A673 (cell line): ENCODE results near the gene YKT6. TPM values are rescaled to one million over a fixed set of nuclear protein-coding genes. Genes with fewer than 3 reads are reported as not detected.

ENCODE experiments used
- BruUV-seq: library from RNA; stranded (reverse); fragments of 400-500 nt; replicated peaks from 2 replicates; lab custom pipeline; 2021; lab: Mats Ljungman, UMichigan
- CTCF ChIA-PET: fragments of 300-600 bp; sonication (Branson Sonifier 250); formaldehyde crosslinking; loops from one replicate; lab custom pipeline; 2022; ENCODE audit warnings: antibody characterized with exemption; lab: Charles Lee
- POLR2A ChIA-PET: fragments of 300-600 bp; sonication (Branson Sonifier 250); formaldehyde crosslinking; loops from one replicate; lab custom pipeline; 2022; ENCODE audit warnings: antibody characterized with exemption; ENCODE audit not compliant: low non-redundant PET; lab: Charles Lee
- DNase-seq: peaks from one replicate; pipeline ENCODE4 v3.0.0-alpha.2; 2015; ENCODE audit warnings: low spot score
- H3K27ac ChIP-seq: fragments of 200-600 bp; sonication (generic); 2 replicates; pipeline ENCODE4 v1.5.1; 2016; ENCODE audit warnings: mixed run types, low read depth, mild to moderate bottlenecking, mixed read lengths, antibody characterized with exemption, low read length; ENCODE audit not compliant: poor library complexity, severe bottlenecking
- H3K27me3 ChIP-seq: fragments of 200-600 bp; sonication (generic); replicated peaks from 2 replicates; pipeline ENCODE4 v1.6.1; 2017; ENCODE audit warnings: mixed run types, low read depth, mild to moderate bottlenecking, mixed read lengths, antibody characterized with exemption, low read length; ENCODE audit not compliant: insufficient read depth, poor library complexity
- H3K36me3 ChIP-seq: fragments of 200-600 bp; sonication (generic); 2 replicates; pipeline ENCODE4 v1.6.1; 2016; ENCODE audit warnings: mixed run types, mild to moderate bottlenecking, mixed read lengths, antibody characterized with exemption, low read length; ENCODE audit not compliant: insufficient read depth, poor library complexity, severe bottlenecking
- H3K4me1 ChIP-seq: fragments of 200-600 bp; sonication (generic); 2 replicates; pipeline ENCODE4 v1.6.1; 2017; ENCODE audit warnings: mixed run types, mild to moderate bottlenecking, mixed read lengths, antibody characterized with exemption, low read length; ENCODE audit not compliant: insufficient read depth, poor library complexity, severe bottlenecking
- H3K4me3 ChIP-seq: fragments of 200-600 bp; sonication (generic); 2 replicates; pipeline ENCODE4 v1.5.1; 2016; ENCODE audit warnings: low read depth, mixed run types, mild to moderate bottlenecking, mixed read lengths, low read length; ENCODE audit not compliant: poor library complexity, severe bottlenecking
- H3K9me3 ChIP-seq: fragments of 200-600 bp; sonication (generic); 2 replicates; pipeline ENCODE4 v1.6.1; 2016; ENCODE audit warnings: mixed run types, low read depth, mild to moderate bottlenecking, mixed read lengths, antibody characterized with exemption, low read length; ENCODE audit not compliant: poor library complexity, severe bottlenecking
- EZH2 ChIP-seq: fragments of 200-600 bp; sonication (generic); IDR thresholded peaks from 2 replicates; pipeline ENCODE4 v1.6.1; 2017; ENCODE audit warnings: borderline replicate concordance, low read depth, mild to moderate bottlenecking, mixed read lengths, antibody characterized with exemption, low read length; ENCODE audit not compliant: poor library complexity, severe bottlenecking
- intact Hi-C: fragments of 100-400 bp; cut with micrococcal nuclease; formaldehyde crosslinking; loops from one replicate; pipeline ENCODE4 v1.10.0; 2022; ENCODE audit not compliant: unreplicated experiment
- total RNA-seq: library from RNA; stranded (reverse); gene quantifications from 2 replicates; pipeline ENCODE4 v1.2.3, GENCODE V29; 2021
- TF ChIP-seq, protein P1 (sequence below): fragments of 300-800, 200-600 bp; sonication (generic); conservative IDR thresholded peaks from 2 replicates; pipeline ENCODE4 v1.5.1; 2017; ENCODE audit warnings: low read depth, mild to moderate bottlenecking, antibody characterized with exemption, low read length, moderate library complexity, mixed read lengths

The YKT6 gene
- total RNA-seq, 1 experiment from 2014 or later, result 140 TPM

DNA sequence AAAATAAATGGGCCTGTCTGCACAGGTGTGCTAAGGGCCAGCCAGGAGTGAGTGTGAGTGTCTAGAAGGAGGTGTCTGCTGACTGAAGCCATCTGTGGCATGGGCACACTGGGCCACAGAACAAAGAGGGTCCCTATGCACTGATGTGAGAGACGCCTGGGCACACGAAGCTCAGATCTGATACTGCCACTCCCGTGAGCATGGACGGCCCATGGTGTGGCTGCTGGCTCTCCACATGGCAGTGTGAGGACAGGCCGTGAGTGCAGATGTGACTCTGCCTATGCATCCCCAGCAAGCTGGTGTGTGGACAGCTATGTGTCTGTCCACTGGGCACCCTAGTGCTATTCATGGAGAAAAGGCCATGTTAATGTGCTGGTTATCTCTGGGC lies 46.8 kb upstream of the YKT6 start:
- Histone ChIP-seq H3K27me3 (no peaks in the 10 kb centered on the region), H3K4me3 (no peak overlapping the region), H3K27ac (no peak overlapping the region), H3K36me3 (no peaks in the 10 kb centered on the region), H3K4me1 (no peaks in the 10 kb centered on the region), H3K9me3 (no peaks in the 10 kb centered on the region)
- POLR2A ChIA-PET, result no interaction called here
- CTCF ChIA-PET, result no interaction called here
- intact Hi-C loops, result no loop called here
- DNase-seq, result no peak
- no peak for TF ChIP-seq EZH2
- TF ChIP-seq, protein P1, sequence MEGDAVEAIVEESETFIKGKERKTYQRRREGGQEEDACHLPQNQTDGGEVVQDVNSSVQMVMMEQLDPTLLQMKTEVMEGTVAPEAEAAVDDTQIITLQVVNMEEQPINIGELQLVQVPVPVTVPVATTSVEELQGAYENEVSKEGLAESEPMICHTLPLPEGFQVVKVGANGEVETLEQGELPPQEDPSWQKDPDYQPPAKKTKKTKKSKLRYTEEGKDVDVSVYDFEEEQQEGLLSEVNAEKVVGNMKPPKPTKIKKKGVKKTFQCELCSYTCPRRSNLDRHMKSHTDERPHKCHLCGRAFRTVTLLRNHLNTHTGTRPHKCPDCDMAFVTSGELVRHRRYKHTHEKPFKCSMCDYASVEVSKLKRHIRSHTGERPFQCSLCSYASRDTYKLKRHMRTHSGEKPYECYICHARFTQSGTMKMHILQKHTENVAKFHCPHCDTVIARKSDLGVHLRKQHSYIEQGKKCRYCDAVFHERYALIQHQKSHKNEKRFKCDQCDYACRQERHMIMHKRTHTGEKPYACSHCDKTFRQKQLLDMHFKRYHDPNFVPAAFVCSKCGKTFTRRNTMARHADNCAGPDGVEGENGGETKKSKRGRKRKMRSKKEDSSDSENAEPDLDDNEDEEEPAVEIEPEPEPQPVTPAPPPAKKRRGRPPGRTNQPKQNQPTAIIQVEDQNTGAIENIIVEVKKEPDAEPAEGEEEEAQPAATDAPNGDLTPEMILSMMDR, result no peak
- BruUV-seq, result no TSS peak

DNA sequence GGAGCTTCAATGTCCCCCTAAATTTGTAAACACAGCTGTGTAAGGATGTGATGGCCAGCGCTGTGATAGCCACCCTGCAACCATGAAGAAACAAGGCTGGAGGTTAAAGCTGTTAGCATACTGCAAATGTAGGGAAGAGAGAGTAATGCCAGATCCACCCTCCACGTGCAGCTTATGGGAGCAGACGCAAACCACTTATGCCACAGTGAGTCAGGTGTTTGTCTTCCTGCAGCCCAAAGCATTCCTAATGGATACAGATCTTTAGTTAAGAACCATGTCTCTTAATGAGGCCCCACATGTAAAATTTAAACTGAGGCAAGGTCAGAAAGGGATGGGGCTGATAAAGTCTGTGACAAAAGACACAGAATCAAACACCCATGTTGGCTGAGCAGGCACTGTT lies 46.1 kb upstream of the YKT6 start:
- DNase-seq, result no peak
- CTCF ChIA-PET, result no interaction called here
- TF ChIP-seq, protein P1, result no peak
- TF ChIP-seq EZH2, result no peak

DNA sequence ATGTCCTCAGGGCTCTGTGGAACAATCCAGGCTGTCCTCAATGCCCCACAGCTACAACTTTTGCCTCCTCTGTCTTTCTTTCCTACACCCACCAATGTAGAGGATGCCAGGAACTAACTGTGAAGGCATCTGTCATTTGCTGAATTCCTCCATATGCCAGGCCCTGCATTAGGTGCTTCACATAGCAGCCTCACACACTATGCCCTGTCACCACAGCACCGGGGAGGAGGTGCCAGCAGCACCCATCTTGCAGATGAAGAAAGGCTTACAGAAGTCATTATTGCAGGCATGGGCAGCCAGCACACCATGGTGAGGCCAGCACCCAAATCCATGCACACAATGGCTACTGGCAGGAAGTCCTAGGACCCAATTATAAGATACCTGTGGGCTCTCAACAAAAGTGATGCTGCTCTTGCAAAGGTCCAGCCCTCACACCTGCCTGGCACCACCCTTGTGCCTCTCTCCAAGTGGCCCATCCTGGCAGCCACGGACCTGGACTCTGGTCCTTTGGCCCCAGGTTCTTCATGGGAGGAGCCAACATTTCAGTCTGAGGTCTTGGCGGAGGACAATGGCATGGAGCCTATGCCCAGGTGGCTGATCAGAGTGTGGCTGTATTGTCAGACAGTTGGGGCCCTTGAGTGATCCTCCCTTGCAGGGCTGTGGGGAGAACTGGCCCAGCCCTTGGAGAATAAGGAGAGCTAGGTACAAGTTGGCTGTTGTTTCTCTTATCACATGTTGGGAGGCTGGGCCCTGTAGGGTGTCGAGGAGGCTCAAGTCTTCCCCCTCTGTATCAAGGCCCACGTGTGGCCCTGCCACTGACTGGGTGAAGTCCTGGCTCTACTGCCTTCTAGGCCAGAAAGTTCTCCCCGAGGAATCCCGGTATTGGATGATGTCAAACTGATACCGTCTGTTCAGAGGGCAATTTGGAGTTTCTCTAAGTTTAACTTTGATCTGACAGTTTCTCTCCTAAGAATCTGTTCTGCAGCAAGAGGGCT lies 45.3 kb upstream of the YKT6 start:
- Histone ChIP-seq H3K27me3 (no peaks in the 10 kb centered on the region), H3K4me3 (no peak overlapping the region), H3K27ac (no peak overlapping the region), H3K36me3 (no peaks in the 10 kb centered on the region), H3K4me1 (no peaks in the 10 kb centered on the region), H3K9me3 (no peaks in the 10 kb centered on the region)
- ChIA-PET POLR2A (no interaction called here), CTCF (no interaction called here)
- no peak for DNase-seq
- BruUV-seq, result no TSS peak
- no peak for TF ChIP-seq EZH2
- TF ChIP-seq, protein P1, result no peak
- intact Hi-C loops, result no loop called here

More for the DNA sequence above, 46.1 kb upstream of the YKT6 start:
- Histone ChIP-seq H3K27me3 (no peaks in the 10 kb centered on the region), H3K4me1 (no peaks in the 10 kb centered on the region), H3K36me3 (no peaks in the 10 kb centered on the region), H3K4me3 (no peak overlapping the region), H3K27ac (no peak overlapping the region), H3K9me3 (no peaks in the 10 kb centered on the region)
- POLR2A ChIA-PET, result no interaction called here
- BruUV-seq, result no TSS peak
- intact Hi-C loops, result no loop called here
